Trophoblast cell (in vitro differentiated cells and primary cell): ENCODE results near the gene CACNA1G.

Source experiments
- DNase-seq, 2 donors: peaks; one replicate each; pipeline ENCODE4 v3.0.0-alpha.2; 2016
- H2AFZ ChIP-seq: 2 replicates; pipeline ENCODE4 v1.6.1; 2013; ENCODE audit warnings: low read length, moderate library complexity, mild to moderate bottlenecking; ENCODE audit not compliant: insufficient read depth, poor library complexity
- H2AK5ac ChIP-seq: 2 replicates; pipeline ENCODE4 v1.6.1; 2013; ENCODE audit warnings: mild to moderate bottlenecking, low read length
- H2BK120ac ChIP-seq: 2 replicates; pipeline ENCODE4 v1.6.1; 2013; ENCODE audit warnings: low read length, mild to moderate bottlenecking, moderate library complexity; ENCODE audit not compliant: insufficient read depth, poor library complexity
- H2BK12ac ChIP-seq: 2 replicates; pipeline ENCODE4 v1.6.1; 2013; ENCODE audit warnings: mild to moderate bottlenecking, low read length, moderate library complexity
- H2BK5ac ChIP-seq: 2 replicates; pipeline ENCODE4 v1.6.1; 2013; ENCODE audit warnings: low read length, low read depth, moderate library complexity, mild to moderate bottlenecking; ENCODE audit not compliant: poor library complexity
- H3K14ac ChIP-seq: 2 replicates; pipeline ENCODE4 v1.6.1; 2013; ENCODE audit warnings: mild to moderate bottlenecking, low read length
- H3K18ac ChIP-seq: 2 replicates; pipeline ENCODE4 v1.6.1; 2013; ENCODE audit warnings: mild to moderate bottlenecking, low read length
- H3K23ac ChIP-seq: 2 replicates; pipeline ENCODE4 v1.6.1; 2013; ENCODE audit warnings: low read length
- H3K27ac ChIP-seq: 2 replicates; pipeline ENCODE4 v1.5.1; 2013; ENCODE audit warnings: low read depth, mild to moderate bottlenecking, inconsistent platforms, low read length, moderate library complexity
- H3K27me3 ChIP-seq: 2 replicates; pipeline ENCODE4 v1.6.1; 2013; ENCODE audit warnings: inconsistent platforms, mild to moderate bottlenecking, low read length, moderate library complexity; ENCODE audit not compliant: insufficient read depth
- H3K36me3 ChIP-seq, 2 experiments: 1 replicate in 1 of 2; 2 replicates in 1 of 2; pipeline ENCODE4 v1.6.1; 2013; ENCODE audit warnings: low read length in 2 of 2, mild to moderate bottlenecking in 2 of 2, moderate library complexity in 1 of 2; ENCODE audit not compliant: insufficient read depth in 2 of 2, control insufficient read depth in 1 of 2
- H3K4ac ChIP-seq: 2 replicates; pipeline ENCODE4 v1.6.1; 2013; ENCODE audit warnings: low read depth, mild to moderate bottlenecking, low read length, moderate library complexity
- H3K4me1 ChIP-seq, 2 experiments: 1 replicate in 1 of 2; 2 replicates in 1 of 2; pipeline ENCODE4 v1.6.1; 2013; ENCODE audit warnings: low read length in 2 of 2, mild to moderate bottlenecking in 2 of 2, moderate library complexity in 1 of 2; ENCODE audit not compliant: insufficient read depth in 2 of 2, control insufficient read depth in 1 of 2
- H3K4me2 ChIP-seq: 2 replicates; pipeline ENCODE4 v1.6.1; 2013; ENCODE audit warnings: inconsistent platforms, mild to moderate bottlenecking, low read length, moderate library complexity
- H3K4me3 ChIP-seq: 2 replicates; pipeline ENCODE4 v1.5.1; 2013; ENCODE audit warnings: mild to moderate bottlenecking, low read depth, low read length, inconsistent platforms
- H3K79me1 ChIP-seq: one replicate; pipeline ENCODE4 v1.6.1; 2013; ENCODE audit warnings: low read length
- H3K79me2 ChIP-seq: 2 replicates; pipeline ENCODE4 v1.6.1; 2013; ENCODE audit warnings: low read length, mild to moderate bottlenecking; ENCODE audit not compliant: control insufficient read depth, insufficient read depth, poor library complexity
- H3K9ac ChIP-seq: 2 replicates; pipeline ENCODE4 v1.6.1; 2013; ENCODE audit warnings: mild to moderate bottlenecking, low read length
- H3K9me3 ChIP-seq: 2 replicates; pipeline ENCODE4 v1.6.1; 2013; ENCODE audit warnings: low read depth, mild to moderate bottlenecking, control low read depth, inconsistent platforms, low read length; ENCODE audit not compliant: insufficient read depth
- H4K12ac ChIP-seq: 2 replicates; pipeline ENCODE4 v1.6.1; 2013; ENCODE audit warnings: low read depth, mild to moderate bottlenecking, low read length, moderate library complexity
- H4K8ac ChIP-seq: 2 replicates; pipeline ENCODE4 v1.6.1; 2013; ENCODE audit warnings: low read depth, mild to moderate bottlenecking, low read length, moderate library complexity
- H4K91ac ChIP-seq: one replicate; pipeline ENCODE4 v1.6.1; 2013; ENCODE audit warnings: low read depth, mild to moderate bottlenecking, low read length, moderate library complexity
- WGBS: extraction: QIAGEN DNeasy Blood & Tissue Kit; methylation state at CpG from one replicate; pipeline ENCODE4 v1.1.7; 2013; ENCODE audit warnings: missing lambda C conversion rate; ENCODE audit not compliant: insufficient read length, insufficient coverage; ENCODE audit errors: extremely low coverage; 5-methylcytosine and 5-hydroxymethylcytosine counted together

CACNA1G gene

DNA sequence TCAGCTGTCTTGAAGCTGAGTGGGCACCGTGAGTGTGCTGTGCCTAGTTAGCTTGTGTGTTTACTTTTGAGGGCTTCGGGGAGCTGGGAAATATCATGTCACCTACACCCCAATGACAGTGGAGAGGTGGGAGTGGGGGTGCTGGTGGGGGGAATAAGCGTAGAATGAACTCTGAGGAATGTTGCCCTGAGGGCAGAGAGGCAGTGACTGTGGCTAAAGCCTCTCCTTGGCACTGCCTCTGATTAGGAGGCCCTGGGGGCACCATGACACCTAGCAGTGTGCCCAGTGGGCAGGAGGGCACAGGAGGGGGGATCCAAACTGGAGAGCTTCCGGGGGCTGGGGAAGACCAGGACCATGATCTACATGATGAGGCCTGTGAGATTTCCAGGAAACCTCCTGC lies 24.8 kb downstream of the CACNA1G start:
- H3K36me3 ChIP-seq, result no peaks in the 10 kb centered on the region
- no peak overlapping the region for H4K12ac ChIP-seq
- H3K4me1 ChIP-seq, result no peaks in the 10 kb centered on the region
- no peak overlapping the region for H2AK5ac ChIP-seq
- no peak overlapping the region for H3K14ac ChIP-seq
- no peak overlapping the region for H2BK12ac ChIP-seq
- no peak overlapping the region for H4K91ac ChIP-seq
- H3K79me2 ChIP-seq, result no peaks in the 10 kb centered on the region
- H3K27me3 ChIP-seq, result no peaks in the 10 kb centered on the region
- H3K79me1 ChIP-seq, result no peaks in the 10 kb centered on the region
- no peak for DNase-seq
- H3K23ac ChIP-seq, result no peak overlapping the region
- no peak overlapping the region for H2BK120ac ChIP-seq
- no peak overlapping the region for H3K4me3 ChIP-seq
- no peak overlapping the region for H2BK5ac ChIP-seq
- no peak overlapping the region for H3K4me2 ChIP-seq
- H2AFZ ChIP-seq, result no peak overlapping the region
- H3K9ac ChIP-seq, result no peak overlapping the region
- no peak overlapping the region for H3K4ac ChIP-seq
- WGBS, result no CpG with 5 or more reads among the region's 4 CpGs
- H4K8ac ChIP-seq, result no peak overlapping the region
- H3K9me3 ChIP-seq, result no peaks in the 10 kb centered on the region
- no peak overlapping the region for H3K18ac ChIP-seq
- no peak overlapping the region for H3K27ac ChIP-seq

DNA sequence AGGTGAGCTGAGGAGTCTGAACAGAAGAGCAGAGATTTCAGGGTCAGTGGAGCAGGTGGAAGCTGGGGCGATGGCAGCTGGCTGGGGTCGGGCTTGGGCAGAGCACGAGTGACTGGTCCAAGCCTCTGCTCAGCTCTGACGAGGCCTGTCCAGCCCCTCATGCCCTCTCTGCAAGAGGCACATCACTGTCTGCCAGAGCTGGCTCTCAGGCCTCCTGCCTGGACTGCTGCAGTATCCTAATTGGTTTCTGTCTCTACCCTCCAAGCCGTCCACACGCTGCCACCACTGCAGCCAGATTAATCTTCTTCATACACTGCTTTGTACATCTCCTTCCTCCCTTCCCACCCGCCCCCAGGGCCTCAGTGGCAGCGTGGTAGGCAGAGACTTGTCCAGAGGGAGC lies 25.4 kb downstream of the CACNA1G start:
- Histone ChIP-seq H2BK120ac (no peak overlapping the region), H3K4me2 (no peak overlapping the region), H2BK12ac (no peak overlapping the region), H3K79me1 (no peaks in the 10 kb centered on the region), H3K27ac (no peak overlapping the region), H3K79me2 (no peaks in the 10 kb centered on the region), H4K91ac (no peak overlapping the region), H2AFZ (no peak overlapping the region), H3K4ac (no peak overlapping the region), H3K18ac (no peak overlapping the region), H2BK5ac (no peak overlapping the region), H3K14ac (no peak overlapping the region), H3K4me1 (no peaks in the 10 kb centered on the region), H3K27me3 (no peaks in the 10 kb centered on the region), H3K9me3 (no peaks in the 10 kb centered on the region), H3K9ac (no peak overlapping the region), H3K36me3 (no peaks in the 10 kb centered on the region), H4K8ac (no peak overlapping the region), H3K4me3 (no peak overlapping the region), H4K12ac (no peak overlapping the region), H3K23ac (no peak overlapping the region), H2AK5ac (no peak overlapping the region)
- DNase-seq, result no peak
- no CpG with 5 or more reads among the region's 8 CpGs for WGBS

DNA sequence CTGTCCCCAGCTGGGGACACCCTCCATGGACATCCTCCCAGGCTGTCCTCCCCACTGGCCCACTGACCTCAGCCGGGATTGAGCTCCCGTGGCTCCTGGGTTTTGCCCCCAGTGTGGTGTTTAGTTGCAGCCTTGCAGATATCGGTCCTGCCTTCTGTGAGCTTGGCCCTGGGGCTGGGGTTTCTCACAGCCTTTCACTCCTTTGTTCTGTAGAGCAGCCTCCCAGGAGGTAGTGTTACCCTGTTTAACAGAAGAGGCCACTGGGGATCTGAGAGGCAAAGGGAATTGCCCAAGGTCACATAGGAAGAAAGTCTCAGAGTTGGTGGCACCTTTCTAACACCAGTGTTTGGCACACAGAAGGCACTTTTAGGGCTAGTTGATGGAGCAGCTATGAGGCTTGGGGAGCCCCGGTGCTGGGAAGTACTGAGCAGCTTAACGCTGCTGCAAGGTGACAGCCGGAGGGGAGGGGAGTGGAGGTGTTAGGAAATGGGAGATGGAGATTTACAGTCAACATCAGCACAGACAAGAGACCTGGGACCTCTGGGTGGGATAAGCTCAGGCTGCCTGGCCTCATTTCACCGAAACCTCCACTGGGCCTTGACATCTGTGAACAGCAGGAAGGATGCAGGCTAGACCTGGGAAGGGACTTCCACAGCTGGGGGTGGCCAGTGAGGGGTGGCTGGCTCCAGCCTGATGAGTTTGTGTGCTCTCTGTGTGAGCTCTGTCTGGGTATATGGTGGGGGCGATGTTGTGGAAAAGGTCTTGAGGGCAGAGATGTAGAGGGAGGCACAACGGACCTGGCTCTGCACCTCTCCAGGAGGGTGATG lies 26.1 kb downstream of the CACNA1G start:
- H3K14ac ChIP-seq, result no peak overlapping the region
- H3K9ac ChIP-seq, result no peak overlapping the region
- H3K27ac ChIP-seq, result no peak overlapping the region
- H3K4me1 ChIP-seq, result no peaks in the 10 kb centered on the region
- H3K23ac ChIP-seq, result no peak overlapping the region
- no peak overlapping the region for H2BK120ac ChIP-seq
- no peak overlapping the region for H3K18ac ChIP-seq
- no peak overlapping the region for H3K4me2 ChIP-seq
- H2AK5ac ChIP-seq, result no peak overlapping the region
- no peak overlapping the region for H2BK5ac ChIP-seq
- H4K91ac ChIP-seq, result no peak overlapping the region
- H3K27me3 ChIP-seq, result no peaks in the 10 kb centered on the region
- H2AFZ ChIP-seq, result no peak overlapping the region
- no peaks in the 10 kb centered on the region for H3K79me2 ChIP-seq
- no peaks in the 10 kb centered on the region for H3K36me3 ChIP-seq
- no peak overlapping the region for H3K4ac ChIP-seq
- no peak for DNase-seq
- H2BK12ac ChIP-seq, result no peak overlapping the region
- H3K4me3 ChIP-seq, result no peak overlapping the region
- no peaks in the 10 kb centered on the region for H3K79me1 ChIP-seq
- H4K12ac ChIP-seq, result no peak overlapping the region
- H3K9me3 ChIP-seq, result no peaks in the 10 kb centered on the region
- H4K8ac ChIP-seq, result no peak overlapping the region
- no CpG with 5 or more reads among the region's 9 CpGs for WGBS

DNA sequence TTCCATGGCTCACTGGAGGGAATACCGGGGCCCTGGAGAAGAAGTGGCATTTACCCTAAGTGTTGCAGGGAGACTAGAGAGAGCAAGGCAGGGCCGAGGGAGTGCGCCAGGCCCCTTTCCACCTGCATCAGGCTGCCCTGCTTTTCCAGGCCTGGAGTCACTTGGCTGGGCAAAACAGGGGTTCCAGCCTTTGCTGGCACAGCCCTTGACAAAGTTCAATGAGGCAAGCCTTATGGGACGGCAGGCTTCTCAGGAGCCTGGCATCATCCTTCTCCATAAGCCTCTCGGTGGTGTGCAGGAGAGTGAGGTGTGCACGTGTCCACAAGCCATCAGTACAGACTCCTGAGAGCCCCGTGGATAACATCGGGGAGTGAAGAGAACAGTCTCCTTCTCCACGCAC lies 27.1 kb downstream of the CACNA1G start:
- Histone ChIP-seq H3K36me3 (no peaks in the 10 kb centered on the region), H3K9me3 (no peaks in the 10 kb centered on the region), H4K8ac (no peak overlapping the region), H2AFZ (no peak overlapping the region), H2AK5ac (no peak overlapping the region), H3K4ac (no peak overlapping the region), H3K4me3 (no peak overlapping the region), H3K79me2 (no peaks in the 10 kb centered on the region), H3K27ac (no peak overlapping the region), H3K14ac (no peak overlapping the region), H4K91ac (no peak overlapping the region), H4K12ac (no peak overlapping the region), H3K27me3 (no peaks in the 10 kb centered on the region), H2BK120ac (no peak overlapping the region), H3K4me1 (no peaks in the 10 kb centered on the region), H3K9ac (no peak overlapping the region), H2BK5ac (no peak overlapping the region), H3K4me2 (no peak overlapping the region), H3K79me1 (no peaks in the 10 kb centered on the region), H3K23ac (no peak overlapping the region), H3K18ac (no peak overlapping the region), H2BK12ac (no peak overlapping the region)
- no peak for DNase-seq
- no CpG with 5 or more reads among the region's 9 CpGs for WGBS
